ENCODE measurements around the gene HAO1.
"Not testable (repeated sequence)": the region's sequence is repeated elsewhere in the genome, so short reads cannot be mapped to it uniquely, and the experiment has no call there.

DNA sequence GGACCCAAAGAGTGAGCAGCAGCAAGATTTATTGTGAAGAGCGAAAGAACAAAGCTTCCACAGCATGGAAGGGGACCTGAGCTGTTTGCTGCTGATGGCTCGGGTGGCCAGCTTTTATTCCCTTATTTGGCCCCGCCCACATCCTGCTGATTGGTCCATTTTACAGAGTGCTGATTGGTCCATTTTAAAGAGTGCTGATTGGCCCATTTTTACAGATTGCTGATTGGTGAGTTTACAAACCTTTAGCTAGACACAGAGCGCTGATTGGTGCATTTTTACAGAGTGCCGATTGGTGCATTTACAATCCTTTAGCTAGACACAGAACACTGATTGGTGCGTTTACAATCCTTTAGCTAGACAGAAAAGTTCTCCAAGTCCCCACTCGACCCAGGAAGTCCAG, 105.8 kb downstream of the HAO1 start:
- TF ChIP-seq CTCF, POLR2A (IDR thresholded peaks at IDR 0.05): not testable (repeated sequence)

Data from uterus (tissue), 2 donors.